ACC112 (cell line): ENCODE data around the gene RMDN2.
"Not testable (repeated sequence)": the region's sequence is repeated elsewhere in the genome, so short reads cannot be mapped to it uniquely, and the experiment has no call there.

Experiments used
- H2AFZ ChIP-seq: fragments of 200-600 bp; sonication (generic); one replicate; pipeline ENCODE4 v1.6.0; 2017; ENCODE audit warnings: antibody characterized with exemption, low read length; ENCODE audit not compliant: unreplicated experiment
- H3K27ac ChIP-seq: fragments of 200-600 bp; sonication (generic); 2 replicates; pipeline ENCODE4 v1.5.1; 2014; ENCODE audit warnings: low read depth, mild to moderate bottlenecking, antibody characterized with exemption, low read length, moderate library complexity
- H3K27me3 ChIP-seq: fragments of 200-600 bp; sonication (generic); 2 replicates; pipeline ENCODE4 v1.6.1; 2014; ENCODE audit warnings: mild to moderate bottlenecking, antibody characterized with exemption, low read length, moderate library complexity, mixed read lengths; ENCODE audit not compliant: insufficient read depth
- H3K36me3 ChIP-seq: fragments of 200-600 bp; sonication (generic); 2 replicates; pipeline ENCODE4 v1.6.1; 2016; ENCODE audit warnings: mild to moderate bottlenecking, antibody characterized with exemption, low read length, moderate library complexity, mixed read lengths; ENCODE audit not compliant: insufficient read depth
- H3K4me1 ChIP-seq: fragments of 200-600 bp; sonication (generic); one replicate; pipeline ENCODE4 v1.6.1; 2016; ENCODE audit warnings: low read length, mixed read lengths; ENCODE audit not compliant: insufficient read depth, unreplicated experiment, control insufficient read depth
- H3K4me3 ChIP-seq: fragments of 200-600 bp; sonication (generic); 2 replicates; pipeline ENCODE4 v1.5.1; 2014; ENCODE audit warnings: mild to moderate bottlenecking, low read depth, low read length
- H3K79me2 ChIP-seq: fragments of 200-600 bp; sonication (generic); one replicate; pipeline ENCODE4 v1.6.0; 2016; ENCODE audit warnings: low read length; ENCODE audit not compliant: control insufficient read depth, unreplicated experiment, insufficient read depth

The RMDN2 gene

GRCh38 chr2:37932873-37933272, 7.8 kb downstream of the RMDN2 start:
- H3K27ac ChIP-seq, H3K79me2 ChIP-seq, H3K36me3 ChIP-seq, H2AFZ ChIP-seq, H3K27me3 ChIP-seq, H3K4me1 ChIP-seq, H3K4me3 ChIP-seq: not testable (repeated sequence)

GRCh38 chr2:37934591-37935513, 9.8 kb downstream of the RMDN2 start:
- no peaks in the 10 kb centered on the region for H3K79me2 ChIP-seq
- no peaks in the 10 kb centered on the region for H3K27me3 ChIP-seq
- peak overlapping the region; percentile 25; the same call in 1 of the 2 replicates for H3K27ac ChIP-seq
- peak overlapping the region; percentile 63 for H2AFZ ChIP-seq
- no peaks in the 10 kb centered on the region for H3K36me3 ChIP-seq
- H3K4me1 ChIP-seq: peaks cover 3% of the 10 kb centered on the region
- H3K4me3 ChIP-seq: peak overlapping the region; percentile 74

GRCh38 chr2:37937568-37937967, 12.5 kb downstream of the RMDN2 start:
- H3K4me3 ChIP-seq, H3K27me3 ChIP-seq, H2AFZ ChIP-seq, H3K4me1 ChIP-seq, H3K36me3 ChIP-seq, H3K27ac ChIP-seq, H3K79me2 ChIP-seq: not testable (repeated sequence)

- not testable (repeated sequence) for H3K4me1 ChIP-seq, H3K27me3 ChIP-seq, H3K4me3 ChIP-seq, H3K79me2 ChIP-seq, H3K36me3 ChIP-seq, H3K27ac ChIP-seq, H2AFZ ChIP-seq
Measured at GRCh38 chr2:37941267-37941666, 16.2 kb downstream of the RMDN2 start.

GRCh38 chr2:37944268-37944667, 19.2 kb downstream of the RMDN2 start:
- Histone ChIP-seq H3K4me1 (no peaks in the 10 kb centered on the region), H3K79me2 (no peaks in the 10 kb centered on the region), H3K4me3 (no peak overlapping the region), H3K27ac (no peak overlapping the region), H2AFZ (no peak overlapping the region), H3K27me3 (no peaks in the 10 kb centered on the region), H3K36me3 (no peaks in the 10 kb centered on the region)

GRCh38 chr2:37947306-37947705, 22.2 kb downstream of the RMDN2 start:
- Histone ChIP-seq H3K27ac (no peak overlapping the region), H3K79me2 (no peaks in the 10 kb centered on the region), H3K27me3 (no peaks in the 10 kb centered on the region), H2AFZ (no peak overlapping the region), H3K36me3 (no peaks in the 10 kb centered on the region), H3K4me3 (no peak overlapping the region), H3K4me1 (no peaks in the 10 kb centered on the region)

- not testable (repeated sequence) for H3K27ac ChIP-seq, H3K36me3 ChIP-seq, H2AFZ ChIP-seq, H3K4me3 ChIP-seq, H3K79me2 ChIP-seq, H3K27me3 ChIP-seq, H3K4me1 ChIP-seq
Measured at GRCh38 chr2:37962018-37962739, 37.1 kb downstream of the RMDN2 start.

- H3K36me3 ChIP-seq, H3K27ac ChIP-seq, H2AFZ ChIP-seq, H3K79me2 ChIP-seq, H3K4me1 ChIP-seq, H3K27me3 ChIP-seq, H3K4me3 ChIP-seq: not testable (repeated sequence)
Measured at GRCh38 chr2:37962740-37963121, 37.6 kb downstream of the RMDN2 start.

GRCh38 chr2:37963901-37964300, 38.8 kb downstream of the RMDN2 start:
- H3K79me2 ChIP-seq, H3K36me3 ChIP-seq, H3K27me3 ChIP-seq, H3K4me3 ChIP-seq, H2AFZ ChIP-seq, H3K27ac ChIP-seq, H3K4me1 ChIP-seq: not testable (repeated sequence)

GRCh38 chr2:37966326-37966725, 41.2 kb downstream of the RMDN2 start:
- no peak overlapping the region for H3K4me3 ChIP-seq
- no peaks in the 10 kb centered on the region for H3K4me1 ChIP-seq
- no peak overlapping the region for H2AFZ ChIP-seq
- H3K79me2 ChIP-seq: no peaks in the 10 kb centered on the region
- no peak overlapping the region for H3K27ac ChIP-seq
- H3K36me3 ChIP-seq: no peaks in the 10 kb centered on the region
- no peaks in the 10 kb centered on the region for H3K27me3 ChIP-seq

- H3K36me3 ChIP-seq: no peaks in the 10 kb centered on the region
- H3K27me3 ChIP-seq: no peaks in the 10 kb centered on the region
- no peaks in the 10 kb centered on the region for H3K79me2 ChIP-seq
- no peak overlapping the region for H3K4me3 ChIP-seq
- H3K4me1 ChIP-seq: no peaks in the 10 kb centered on the region
- no peak overlapping the region for H2AFZ ChIP-seq
- H3K27ac ChIP-seq: no peak overlapping the region
Measured at GRCh38 chr2:37969731-37970130, 44.6 kb downstream of the RMDN2 start.
